Liver (tissue), 9 donors: ENCODE data around the gene GNLY. TPM values are rescaled to one million over a fixed set of nuclear protein-coding genes. Genes with fewer than 3 reads are reported as not detected.

Source experiments
- DNase-seq: peaks from one replicate; pipeline ENCODE4 v3.0.0-alpha.2; 2017; ENCODE audit warnings: low spot score
- H3K27ac ChIP-seq, 2 donors: one replicate each; pipeline ENCODE4 v1.7.0; 2013; ENCODE audit warnings: inconsistent platforms in 2 of 2, low read length in 2 of 2, control low read depth in 1 of 2, low read depth in 1 of 2, mild to moderate bottlenecking in 1 of 2
- H3K27me3 ChIP-seq, 4 donors: one replicate each; pipeline versions ENCODE4 v1.6.1 to v1.7.0; 2013; ENCODE audit warnings: low read length in 3 of 4, inconsistent platforms in 1 of 4, mild to moderate bottlenecking in 1 of 4, moderate library complexity in 1 of 4; ENCODE audit not compliant: control insufficient read depth in 4 of 4, insufficient read depth in 4 of 4
- H3K36me3 ChIP-seq, 4 donors: one replicate each; pipeline versions ENCODE4 v1.6.1 to v1.7.0; 2013; ENCODE audit warnings: low read length in 3 of 4, mild to moderate bottlenecking in 3 of 4, low read depth in 1 of 4, moderate library complexity in 1 of 4; ENCODE audit not compliant: control insufficient read depth in 4 of 4, insufficient read depth in 3 of 4
- H3K4me1 ChIP-seq, 4 donors: one replicate each; pipeline versions ENCODE4 v1.6.1 to v1.7.0; 2013; ENCODE audit warnings: low read length in 3 of 4, mild to moderate bottlenecking in 3 of 4, moderate library complexity in 1 of 4; ENCODE audit not compliant: control insufficient read depth in 4 of 4, insufficient read depth in 4 of 4
- H3K4me3 ChIP-seq, 3 donors: one replicate each; pipeline versions ENCODE4 v1.6.1 to v1.7.0; 2013; ENCODE audit warnings: low read length in 3 of 3, control low read depth in 1 of 3, low read depth in 1 of 3, mild to moderate bottlenecking in 1 of 3
- H3K9ac ChIP-seq, 2 donors: one replicate each; pipeline ENCODE4 v1.7.0; 2013; ENCODE audit warnings: low read length in 2 of 2, mild to moderate bottlenecking in 2 of 2, moderate library complexity in 2 of 2, control low read depth in 1 of 2, low read depth in 1 of 2
- H3K9me3 ChIP-seq, 4 donors: one replicate each; pipeline versions ENCODE4 v1.6.1 to v1.7.0; 2013; ENCODE audit warnings: low read length in 3 of 4; ENCODE audit not compliant: control insufficient read depth in 4 of 4
- ATF3 ChIP-seq: IDR thresholded peaks from 2 replicates; pipeline ENCODE4 v1.6.1; 2016; ENCODE audit warnings: antibody characterized with exemption
- CTCF ChIP-seq: fragments of 150-350 bp; IDR thresholded peaks from 2 replicates; pipeline ENCODE4 v1.5.1; 2017; ENCODE audit warnings: improper control_type of control experiment, low read depth, low read length; ENCODE audit not compliant: missing input control
- EGR1 ChIP-seq, 2 donors: IDR thresholded peaks; 2 replicates each; pipeline ENCODE4 v1.6.1; 2016 to 2018; ENCODE audit warnings: antibody characterized with exemption in 2 of 2, low read depth in 2 of 2
- FOXA1 ChIP-seq: IDR thresholded peaks from 2 replicates; pipeline ENCODE4 v1.6.1; 2016; ENCODE audit warnings: antibody characterized with exemption
- FOXA2 ChIP-seq: IDR thresholded peaks from 2 replicates; pipeline ENCODE4 v1.6.1; 2016; ENCODE audit warnings: antibody characterized with exemption
- GABPA ChIP-seq, 2 donors: IDR thresholded peaks in 1 of 2; conservative IDR thresholded peaks in 1 of 2; 2 replicates each; pipeline ENCODE4 v1.6.1; 2016; ENCODE audit warnings: antibody characterized with exemption in 2 of 2, mild to moderate bottlenecking in 1 of 2, moderate library complexity in 1 of 2
- HNF4A ChIP-seq, 2 donors: conservative IDR thresholded peaks; 2 replicates each; pipeline ENCODE4 v1.6.1; 2016; ENCODE audit warnings: antibody characterized with exemption in 2 of 2, mild to moderate bottlenecking in 2 of 2
- HNF4G ChIP-seq: IDR thresholded peaks from 2 replicates; pipeline ENCODE4 v1.6.1; 2016; ENCODE audit warnings: antibody characterized with exemption
- JUND ChIP-seq, 2 donors: IDR thresholded peaks; 2 replicates each; pipeline ENCODE4 v1.6.1; 2016; ENCODE audit warnings: antibody characterized with exemption in 2 of 2
- MAX ChIP-seq: IDR thresholded peaks from 2 replicates; pipeline ENCODE4 v1.6.1; 2016; ENCODE audit warnings: antibody characterized with exemption
- NR2F2 ChIP-seq: IDR thresholded peaks from 2 replicates; pipeline ENCODE4 v1.6.1; 2016; ENCODE audit warnings: antibody characterized with exemption
- RAD21 ChIP-seq, 2 donors: IDR thresholded peaks; 2 replicates each; pipeline ENCODE4 v1.6.1; 2016; ENCODE audit warnings: antibody characterized with exemption in 2 of 2, mild to moderate bottlenecking in 2 of 2
- REST ChIP-seq: IDR thresholded peaks from 2 replicates; pipeline ENCODE4 v1.6.1; 2016; ENCODE audit warnings: antibody characterized with exemption, mild to moderate bottlenecking
- RXRA ChIP-seq, 2 donors: IDR thresholded peaks; 2 replicates each; pipeline ENCODE4 v1.6.1; 2017 to 2018; ENCODE audit warnings: antibody characterized with exemption in 2 of 2, mild to moderate bottlenecking in 1 of 2
- SP1 ChIP-seq: IDR thresholded peaks from 2 replicates; pipeline ENCODE4 v1.6.1; 2018; ENCODE audit warnings: antibody characterized with exemption, mild to moderate bottlenecking
- TAF1 ChIP-seq: conservative IDR thresholded peaks from 2 replicates; pipeline ENCODE4 v1.6.1; 2016; ENCODE audit warnings: antibody characterized with exemption, mild to moderate bottlenecking
- YY1 ChIP-seq: IDR thresholded peaks from 2 replicates; pipeline ENCODE4 v1.6.1; 2016; ENCODE audit warnings: antibody characterized with exemption, mild to moderate bottlenecking
- ZBTB33 ChIP-seq: IDR thresholded peaks from 2 replicates; pipeline ENCODE4 v1.6.1; 2016; ENCODE audit warnings: antibody characterized with exemption
- WGBS: extraction: QIAGEN DNeasy Blood & Tissue Kit; methylation state at CpG from one replicate; pipeline ENCODE4 v1.1.7; 2013; 5-methylcytosine and 5-hydroxymethylcytosine counted together
- polyA plus RNA-seq, 2 donors: library from polyadenylated mRNA; stranded (reverse) in 1 of 2; unstranded in 1 of 2; fragments of 200-250 nt in 1 of 2; fragments of >200 nt in 1 of 2; fragmentation: Nextera tagmentation in 1 of 2; extraction: Ambion mirVana in 1 of 2; gene quantifications; one replicate each; pipeline versions ENCODE4 v1.2.1 to v1.2.3, GENCODE V29; 2013 to 2015
- total RNA-seq, 2 donors: library from RNA; depleted of rRNA; stranded (reverse); fragments of >200 nt; gene quantifications; one replicate each; pipeline ENCODE4 v1.2.3, GENCODE V29; 2014
- donor health status: healthy.
- donor health status: healthy.
- donor health status: healthy.
- donor health status: healthy.
- donor health status: healthy.

Gene GNLY
- total and polyA plus RNA-seq, 4 donors, result 0.75 to 4.8 (median 1.3) TPM; not detected in 1

GRCh38 chr2:85697096-85697495 is 2.9 kb downstream of the GNLY start:
- H3K27ac ChIP-seq, result no peak overlapping the region
- no peaks in the 10 kb centered on the region for H3K9me3 ChIP-seq
- DNase-seq, result no peak
- no peak overlapping the region for H3K9ac ChIP-seq
- no peaks in the 10 kb centered on the region for H3K36me3 ChIP-seq
- WGBS, result 92% methylated on average over 3 of the region's 3 CpGs
- H3K4me3 ChIP-seq, result no peak overlapping the region
- H3K4me1 ChIP-seq, result no peaks in the 10 kb centered on the region
- TF ChIP-seq HNF4G (no peak), YY1 (no peak), JUND (IDR thresholded peaks at IDR 0.05) (no peak), TAF1 (no peak), GABPA (IDR thresholded peaks at IDR 0.05 in 1 of 2, conservative IDR thresholded peaks at IDR 0.05 in 1 of 2) (no peak), RAD21 (IDR thresholded peaks at IDR 0.05) (no peak), REST (no peak), EGR1 (IDR thresholded peaks at IDR 0.05; ENCODE audit: low read depth in 2 of 2) (no peak), ZBTB33 (no peak), RXRA (IDR thresholded peaks at IDR 0.05) (no peak), FOXA1 (no peak), MAX (no peak), SP1 (no peak), HNF4A (conservative IDR thresholded peaks at IDR 0.05) (no peak), CTCF (no peak), ATF3 (no peak), NR2F2 (no peak)
- no peaks in the 10 kb centered on the region for H3K27me3 ChIP-seq

- H3K9ac ChIP-seq, result no peak overlapping the region
- no peak for DNase-seq
- whole genome bisulfite sequencing, result 90% methylated on average over 2 of the region's 2 CpGs
- H3K9me3 ChIP-seq, result no peaks in the 10 kb centered on the region
- TF ChIP-seq CTCF, result no peak
- TF ChIP-seq SP1, result no peak
- no peak for TF ChIP-seq ZBTB33
- TF ChIP-seq FOXA2, result no peak
- no peak for TF ChIP-seq HNF4A (conservative IDR thresholded peaks at IDR 0.05)
- no peak for TF ChIP-seq EGR1 (IDR thresholded peaks at IDR 0.05; ENCODE audit: low read depth in 2 of 2)
- no peak for TF ChIP-seq NR2F2
- H3K4me1 ChIP-seq, result no peaks in the 10 kb centered on the region
- no peak overlapping the region for H3K27ac ChIP-seq
- no peaks in the 10 kb centered on the region for H3K36me3 ChIP-seq
- H3K27me3 ChIP-seq, result no peaks in the 10 kb centered on the region
- no peak overlapping the region for H3K4me3 ChIP-seq
These were observed 3.6 kb downstream of the GNLY start for GRCh38 chr2:85697716-85698115.
